GM12878 (cell line): Measurements from ENCODE around the gene RFT1. TPM values are rescaled to one million over a fixed set of nuclear protein-coding genes. Genes with fewer than 3 reads are reported as not detected.

ENCODE experiments used
- CHD2 ChIP-seq: IDR thresholded peaks from 2 replicates; pipeline ENCODE4 v1.6.1; 2011; ENCODE audit warnings: low read depth, low read length, improper control_type of control experiment, borderline replicate concordance
- CHD4 ChIP-seq: fragments of 200-600 bp; sonication (generic); IDR thresholded peaks from 2 replicates; pipeline ENCODE4 v1.6.1; 2016; ENCODE audit warnings: mild to moderate bottlenecking
- CREM ChIP-seq: IDR thresholded peaks from 2 replicates; pipeline ENCODE4 v1.6.1; 2014; ENCODE audit warnings: antibody characterized with exemption, low read depth
- HDGF ChIP-seq: fragments of 450-650 bp; IDR thresholded peaks from 2 replicates; pipeline ENCODE4 v1.6.1; 2016; ENCODE audit warnings: antibody characterized with exemption
- IKZF1 ChIP-seq: fragments of 450-650 bp; conservative IDR thresholded peaks from 2 replicates; pipeline ENCODE4 v1.6.1; 2017; ENCODE audit warnings: antibody characterized with exemption, mild to moderate bottlenecking
- KDM1A ChIP-seq: fragments of 200-600 bp; sonication (generic); IDR thresholded peaks from 2 replicates; pipeline ENCODE4 v1.6.1; 2016; ENCODE audit warnings: borderline replicate concordance
- NFYB ChIP-seq: IDR thresholded peaks from 2 replicates; pipeline ENCODE4 v1.6.1; 2011; ENCODE audit warnings: low read depth, mild to moderate bottlenecking, low read length, improper control_type of control experiment, moderate library complexity; ENCODE audit not compliant: insufficient read depth
- NRF1 ChIP-seq: conservative IDR thresholded peaks from 2 replicates; pipeline ENCODE4 v1.6.1; 2011; ENCODE audit warnings: mild to moderate bottlenecking, low read depth, low read length, improper control_type of control experiment
- polyA plus RNA-seq, 11 experiments: library from polyadenylated mRNA; depleted of rRNA in 4 of 11; unstranded in 6 of 11; stranded (reverse) in 5 of 11; fragments of >200 nt; fragmentation: Nextera tagmentation in 4 of 11; fragmentation: Illumina TruSeq in 1 of 11; extraction: Ambion mirVana in 4 of 11; extraction: Trizol in 1 of 11; gene quantifications; 1 replicate in 1 of 11; 2 replicates in 10 of 11; pipeline versions ENCODE4 v1.2.1 to v1.2.3, GENCODE V29; 2011 to 2016; ENCODE audit warnings: inconsistent platforms in 2 of 11, missing spikeins in 2 of 11, low read depth in 1 of 11
- total RNA-seq, 4 experiments: library from RNA; depleted of rRNA in 3 of 4; stranded (reverse); fragments of >200 nt in 3 of 4; fragmentation: Illumina TruSeq in 1 of 4; extraction: Trizol in 1 of 4; gene quantifications; 2 replicates each; pipeline versions ENCODE4 v1.2.1 to v1.2.3, GENCODE V29; 2013 to 2021
- TF ChIP-seq, protein P1 (sequence below): fragments of 450-650 bp; formaldehyde crosslinking; IDR thresholded peaks from 2 replicates; pipeline ENCODE4 v1.4.0; 2020; ENCODE audit warnings: mild to moderate bottlenecking, moderate library complexity
- TF ChIP-seq, protein P2 (sequence below): IDR thresholded peaks from 2 replicates; pipeline ENCODE4 v1.6.1; 2011; ENCODE audit warnings: low read depth, mild to moderate bottlenecking, low read length, moderate library complexity, borderline replicate concordance; ENCODE audit errors: extremely low read depth

RFT1 gene
- total and polyA plus RNA-seq, 10 of the 15 experiments (the other 5 are each of a cell fraction or from before 2014, with no cell fraction given): 16.6 to 75.1 (median 34.5) TPM

GRCh38 chr3:53162672-53163443, 32.6 kb upstream of the RFT1 start (continued):
- TF ChIP-seq NFYB (no peak), KDM1A (no peak), NRF1 (no peak), IKZF1 (peak; percentile 74), CHD2 (0 out of 2 replicates have a peak, but pooled peaks have one; percentile 30), CREM (0 out of 2 replicates have a peak, but pooled peaks have one; percentile 41), CHD4 (no peak), HDGF (peak; percentile 98)
- TF ChIP-seq, protein P1, sequence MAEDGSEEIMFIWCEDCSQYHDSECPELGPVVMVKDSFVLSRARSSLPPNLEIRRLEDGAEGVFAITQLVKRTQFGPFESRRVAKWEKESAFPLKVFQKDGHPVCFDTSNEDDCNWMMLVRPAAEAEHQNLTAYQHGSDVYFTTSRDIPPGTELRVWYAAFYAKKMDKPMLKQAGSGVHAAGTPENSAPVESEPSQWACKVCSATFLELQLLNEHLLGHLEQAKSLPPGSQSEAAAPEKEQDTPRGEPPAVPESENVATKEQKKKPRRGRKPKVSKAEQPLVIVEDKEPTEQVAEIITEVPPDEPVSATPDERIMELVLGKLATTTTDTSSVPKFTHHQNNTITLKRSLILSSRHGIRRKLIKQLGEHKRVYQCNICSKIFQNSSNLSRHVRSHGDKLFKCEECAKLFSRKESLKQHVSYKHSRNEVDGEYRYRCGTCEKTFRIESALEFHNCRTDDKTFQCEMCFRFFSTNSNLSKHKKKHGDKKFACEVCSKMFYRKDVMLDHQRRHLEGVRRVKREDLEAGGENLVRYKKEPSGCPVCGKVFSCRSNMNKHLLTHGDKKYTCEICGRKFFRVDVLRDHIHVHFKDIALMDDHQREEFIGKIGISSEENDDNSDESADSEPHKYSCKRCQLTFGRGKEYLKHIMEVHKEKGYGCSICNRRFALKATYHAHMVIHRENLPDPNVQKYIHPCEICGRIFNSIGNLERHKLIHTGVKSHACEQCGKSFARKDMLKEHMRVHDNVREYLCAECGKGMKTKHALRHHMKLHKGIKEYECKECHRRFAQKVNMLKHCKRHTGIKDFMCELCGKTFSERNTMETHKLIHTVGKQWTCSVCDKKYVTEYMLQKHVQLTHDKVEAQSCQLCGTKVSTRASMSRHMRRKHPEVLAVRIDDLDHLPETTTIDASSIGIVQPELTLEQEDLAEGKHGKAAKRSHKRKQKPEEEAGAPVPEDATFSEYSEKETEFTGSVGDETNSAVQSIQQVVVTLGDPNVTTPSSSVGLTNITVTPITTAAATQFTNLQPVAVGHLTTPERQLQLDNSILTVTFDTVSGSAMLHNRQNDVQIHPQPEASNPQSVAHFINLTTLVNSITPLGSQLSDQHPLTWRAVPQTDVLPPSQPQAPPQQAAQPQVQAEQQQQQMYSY: no peak
- TF ChIP-seq, protein P2, sequence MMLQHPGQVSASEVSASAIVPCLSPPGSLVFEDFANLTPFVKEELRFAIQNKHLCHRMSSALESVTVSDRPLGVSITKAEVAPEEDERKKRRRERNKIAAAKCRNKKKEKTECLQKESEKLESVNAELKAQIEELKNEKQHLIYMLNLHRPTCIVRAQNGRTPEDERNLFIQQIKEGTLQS: no peak
